ENCODE results near the gene MMP17.

MMP17 gene

GRCh38 chr12:131815131-131815530 is 13.1 kb upstream of the MMP17 start:
- H3K27me3 ChIP-seq (ENCODE audit: insufficient read depth, poor library complexity, severe bottlenecking), result no peaks in the 10 kb centered on the region
- no peak overlapping the region for H3K27ac ChIP-seq (replicated peaks)
- H3K4me3 ChIP-seq (replicated peaks; ENCODE audit: insufficient read depth, low read length), result no peak overlapping the region
- no peak for TF ChIP-seq CTCF (IDR thresholded peaks at IDR 0.05; ENCODE audit: insufficient read depth, low read length)
- TF ChIP-seq SPI1 (IDR thresholded peaks at IDR 0.05; ENCODE audit: borderline replicate concordance, low read depth), result no peak
- no peak for TF ChIP-seq POLR2AphosphoS5 (IDR thresholded peaks at IDR 0.05; ENCODE audit: low read depth)
- TF ChIP-seq GABPA (IDR thresholded peaks at IDR 0.05; ENCODE audit: low read depth), result no peak
- TF ChIP-seq REST (IDR thresholded peaks at IDR 0.05; ENCODE audit: insufficient replicate concordance, low read depth), result no peak
- DNase-seq (ENCODE audit: low read depth in 1 of 2, low spot score in 1 of 2), result no peak

GRCh38 chr12:131816495-131816894 is 11.7 kb upstream of the MMP17 start:
- H3K4me3 ChIP-seq (replicated peaks; ENCODE audit: insufficient read depth, low read length), result no peak overlapping the region
- TF ChIP-seq POLR2AphosphoS5 (IDR thresholded peaks at IDR 0.05; ENCODE audit: low read depth), result no peak
- no peak for TF ChIP-seq SPI1 (IDR thresholded peaks at IDR 0.05; ENCODE audit: borderline replicate concordance, low read depth)
- no peak for TF ChIP-seq CTCF (IDR thresholded peaks at IDR 0.05; ENCODE audit: insufficient read depth, low read length)
- TF ChIP-seq GABPA (IDR thresholded peaks at IDR 0.05; ENCODE audit: low read depth), result no peak
- no peak for TF ChIP-seq REST (IDR thresholded peaks at IDR 0.05; ENCODE audit: insufficient replicate concordance, low read depth)
- H3K27me3 ChIP-seq (ENCODE audit: insufficient read depth, poor library complexity, severe bottlenecking), result no peaks in the 10 kb centered on the region
- no peak for DNase-seq (ENCODE audit: low read depth in 1 of 2, low spot score in 1 of 2)
- H3K27ac ChIP-seq (replicated peaks), result no peak overlapping the region

- no peak overlapping the region for H3K27ac ChIP-seq (replicated peaks)
- H3K27me3 ChIP-seq (ENCODE audit: insufficient read depth, poor library complexity, severe bottlenecking), result no peaks in the 10 kb centered on the region
- no peak overlapping the region for H3K4me3 ChIP-seq (replicated peaks; ENCODE audit: insufficient read depth, low read length)
- DNase-seq (ENCODE audit: low read depth in 1 of 2, low spot score in 1 of 2), result no peak
- TF ChIP-seq SPI1 (IDR thresholded peaks at IDR 0.05; ENCODE audit: borderline replicate concordance, low read depth) (no peak), REST (IDR thresholded peaks at IDR 0.05; ENCODE audit: insufficient replicate concordance, low read depth) (no peak), GABPA (IDR thresholded peaks at IDR 0.05; ENCODE audit: low read depth) (no peak), CTCF (IDR thresholded peaks at IDR 0.05; ENCODE audit: insufficient read depth, low read length) (no peak), POLR2AphosphoS5 (IDR thresholded peaks at IDR 0.05; ENCODE audit: low read depth) (no peak)
These were observed 11.0 kb upstream of the MMP17 start for GRCh38 chr12:131817241-131817640.

Measured in HL-60 (cell line).